OCI-LY7 (cell line): Measurements from ENCODE around the gene GLRX3.

ENCODE experiments used
- EZH2phosphoT487 ChIP-seq: fragments of 200-600 bp; sonication (generic); IDR thresholded peaks from 2 replicates; pipeline ENCODE4 v1.6.1; 2018; ENCODE audit warnings: low read depth, borderline replicate concordance, mild to moderate bottlenecking, mixed run types, antibody characterized with exemption, low read length, moderate library complexity, mixed read lengths
- TF ChIP-seq, protein P1 (sequence below): fragments of 200-600 bp; sonication (generic); conservative IDR thresholded peaks from 2 replicates; pipeline ENCODE4 v1.5.1; 2014; ENCODE audit warnings: mild to moderate bottlenecking, antibody characterized with exemption, low read length, moderate library complexity, mixed read lengths

DNA sequence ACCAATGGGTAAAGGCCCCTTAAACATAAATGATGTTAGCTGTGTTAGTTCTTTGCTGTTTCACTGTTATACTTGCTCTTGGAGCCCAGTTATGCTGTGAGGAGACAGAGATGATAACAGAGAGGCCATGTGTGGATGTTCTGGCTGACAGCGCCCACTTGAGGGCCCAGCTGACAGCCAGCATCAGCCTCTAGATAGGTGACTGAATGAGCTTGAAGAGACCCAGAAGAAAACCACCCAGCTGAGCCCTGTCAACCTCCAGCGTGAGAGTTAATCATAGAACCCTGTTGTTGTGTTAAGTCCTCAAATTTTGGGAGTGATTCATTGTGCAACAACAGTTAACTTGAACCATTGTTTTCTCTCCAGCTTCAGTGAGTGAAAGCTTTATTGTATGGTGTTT lies 91.7 kb downstream of the GLRX3 start:
- TF ChIP-seq, protein P1, sequence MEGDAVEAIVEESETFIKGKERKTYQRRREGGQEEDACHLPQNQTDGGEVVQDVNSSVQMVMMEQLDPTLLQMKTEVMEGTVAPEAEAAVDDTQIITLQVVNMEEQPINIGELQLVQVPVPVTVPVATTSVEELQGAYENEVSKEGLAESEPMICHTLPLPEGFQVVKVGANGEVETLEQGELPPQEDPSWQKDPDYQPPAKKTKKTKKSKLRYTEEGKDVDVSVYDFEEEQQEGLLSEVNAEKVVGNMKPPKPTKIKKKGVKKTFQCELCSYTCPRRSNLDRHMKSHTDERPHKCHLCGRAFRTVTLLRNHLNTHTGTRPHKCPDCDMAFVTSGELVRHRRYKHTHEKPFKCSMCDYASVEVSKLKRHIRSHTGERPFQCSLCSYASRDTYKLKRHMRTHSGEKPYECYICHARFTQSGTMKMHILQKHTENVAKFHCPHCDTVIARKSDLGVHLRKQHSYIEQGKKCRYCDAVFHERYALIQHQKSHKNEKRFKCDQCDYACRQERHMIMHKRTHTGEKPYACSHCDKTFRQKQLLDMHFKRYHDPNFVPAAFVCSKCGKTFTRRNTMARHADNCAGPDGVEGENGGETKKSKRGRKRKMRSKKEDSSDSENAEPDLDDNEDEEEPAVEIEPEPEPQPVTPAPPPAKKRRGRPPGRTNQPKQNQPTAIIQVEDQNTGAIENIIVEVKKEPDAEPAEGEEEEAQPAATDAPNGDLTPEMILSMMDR: no peak
- TF ChIP-seq EZH2phosphoT487: no peak
